Neural cell (in vitro differentiated cells): ENCODE results near the gene EYS. TPM values are rescaled to one million over a fixed set of nuclear protein-coding genes. Genes with fewer than 3 reads are reported as not detected.

ENCODE experiments used
- H2AFZ ChIP-seq: fragments of 200-600, 300-800 bp; sonication (generic), shearing (Covaris generic); 2 replicates; pipeline ENCODE4 v1.6.0; 2014; ENCODE audit warnings: low read depth, mild to moderate bottlenecking, antibody characterized with exemption, low read length, moderate library complexity
- H3F3A ChIP-seq: fragments of 200-600 bp; shearing (Covaris generic); 2 replicates; pipeline ENCODE4 v1.6.1; 2016; ENCODE audit warnings: mild to moderate bottlenecking, moderate library complexity, mixed read lengths, antibody characterized with exemption, low read length; ENCODE audit not compliant: insufficient read depth, poor library complexity, severe bottlenecking
- H3K27ac ChIP-seq: fragments of 200-600, 300-800 bp; sonication (generic), shearing (Covaris generic); 2 replicates; pipeline ENCODE4 v1.5.1; 2014; ENCODE audit warnings: mild to moderate bottlenecking, low read length, moderate library complexity
- H3K27me3 ChIP-seq: fragments of 300-800, 200-600 bp; sonication (generic), shearing (Covaris generic); 2 replicates; pipeline ENCODE4 v1.6.0; 2014; ENCODE audit warnings: mild to moderate bottlenecking, low read depth, low read length, moderate library complexity; ENCODE audit not compliant: insufficient read depth
- H3K36me3 ChIP-seq: fragments of 300-800, 200-600 bp; sonication (generic), shearing (Covaris generic); 2 replicates; pipeline ENCODE4 v1.5.1; 2014; ENCODE audit warnings: mild to moderate bottlenecking, antibody characterized with exemption, low read length, moderate library complexity; ENCODE audit not compliant: insufficient read depth
- H3K4me2 ChIP-seq: fragments of 300-800, 200-600 bp; sonication (generic), shearing (Covaris generic); 2 replicates; pipeline ENCODE4 v1.6.0; 2014; ENCODE audit warnings: mild to moderate bottlenecking, low read length
- H3K4me3 ChIP-seq: fragments of 300-800, 200-600 bp; sonication (generic), shearing (Covaris generic); 2 replicates; pipeline ENCODE4 v1.5.1; 2014; ENCODE audit warnings: mild to moderate bottlenecking, low read length, moderate library complexity
- H3K79me2 ChIP-seq: fragments of 200-600 bp; shearing (Covaris generic); replicated peaks from 2 replicates; pipeline ENCODE4 v1.6.0; 2014; ENCODE audit warnings: mild to moderate bottlenecking, low read length, moderate library complexity; ENCODE audit not compliant: insufficient read depth
- H3K9ac ChIP-seq: fragments of 300-800, 200-600 bp; sonication (generic), shearing (Covaris generic); 2 replicates; pipeline ENCODE4 v1.6.1; 2016; ENCODE audit warnings: mild to moderate bottlenecking, low read length, mixed read lengths
- H3K9me2 ChIP-seq: fragments of 200-600 bp; shearing (Covaris generic); 2 replicates; pipeline ENCODE4 v1.6.1; 2016; ENCODE audit warnings: mild to moderate bottlenecking, low read length, mixed read lengths; ENCODE audit not compliant: insufficient read depth
- H3K9me3 ChIP-seq: fragments of 200-600, 300-800 bp; sonication (generic), shearing (Covaris generic); 2 replicates; pipeline ENCODE4 v1.6.1; 2016; ENCODE audit warnings: mild to moderate bottlenecking, mixed run types, low read length, moderate library complexity, mixed read lengths
- H4K20me1 ChIP-seq: fragments of 200-600 bp; shearing (Covaris generic); 2 replicates; pipeline ENCODE4 v1.6.1; 2016; ENCODE audit warnings: mild to moderate bottlenecking, mixed run types; ENCODE audit not compliant: insufficient read depth
- EP300 ChIP-seq: fragments of 450-650 bp; conservative IDR thresholded peaks from 2 replicates; pipeline ENCODE4 v1.6.1; 2014; ENCODE audit warnings: antibody characterized with exemption, mild to moderate bottlenecking, moderate library complexity; ENCODE audit not compliant: poor library complexity, severe bottlenecking
- EZH2 ChIP-seq: fragments of 200-600, 300-800 bp; shearing (Covaris generic), sonication (generic); IDR thresholded peaks from 2 replicates; pipeline ENCODE4 v1.6.1; 2014; ENCODE audit warnings: antibody characterized with exemption, low read length, borderline replicate concordance, mild to moderate bottlenecking; ENCODE audit not compliant: insufficient read depth, poor library complexity, severe bottlenecking
- MXI1 ChIP-seq: fragments of 450-650 bp; conservative IDR thresholded peaks from 2 replicates; pipeline ENCODE4 v1.6.1; 2014; ENCODE audit warnings: antibody characterized with exemption, mild to moderate bottlenecking; ENCODE audit not compliant: poor library complexity, severe bottlenecking
- POLR2AphosphoS5 ChIP-seq: IDR thresholded peaks from 2 replicates; pipeline ENCODE4 v1.6.1; 2012
- RAD21 ChIP-seq: fragments of 450-650 bp; conservative IDR thresholded peaks from 2 replicates; pipeline ENCODE4 v1.6.1; 2014; ENCODE audit warnings: antibody characterized with exemption, mild to moderate bottlenecking, moderate library complexity
- SMC3 ChIP-seq: fragments of 450-650 bp; conservative IDR thresholded peaks from 2 replicates; pipeline ENCODE4 v1.6.1; 2014; ENCODE audit warnings: antibody characterized with exemption, mild to moderate bottlenecking, moderate library complexity; ENCODE audit not compliant: poor library complexity
- TAF1 ChIP-seq: IDR thresholded peaks from 2 replicates; pipeline ENCODE4 v1.6.1; 2012; ENCODE audit warnings: low read depth
- polyA plus RNA-seq: library from polyadenylated mRNA; depleted of rRNA; stranded (reverse); fragments of >200 nt; gene quantifications from 2 replicates; pipeline ENCODE4 v1.2.3, GENCODE V29; 2014
- TF ChIP-seq, protein P1 (sequence below): IDR thresholded peaks from 2 replicates; pipeline ENCODE4 v1.6.1; 2012; ENCODE audit warnings: borderline replicate concordance
- TF ChIP-seq, protein P2 (sequence below): fragments of 450-650 bp; IDR thresholded peaks from 2 replicates; pipeline ENCODE4 v1.5.1; 2014; ENCODE audit warnings: antibody characterized with exemption, mild to moderate bottlenecking, moderate library complexity; ENCODE audit not compliant: poor library complexity, severe bottlenecking

The EYS gene
- polyA plus RNA-seq, 1 donor from 2014 or later, result 0.38 TPM

DNA sequence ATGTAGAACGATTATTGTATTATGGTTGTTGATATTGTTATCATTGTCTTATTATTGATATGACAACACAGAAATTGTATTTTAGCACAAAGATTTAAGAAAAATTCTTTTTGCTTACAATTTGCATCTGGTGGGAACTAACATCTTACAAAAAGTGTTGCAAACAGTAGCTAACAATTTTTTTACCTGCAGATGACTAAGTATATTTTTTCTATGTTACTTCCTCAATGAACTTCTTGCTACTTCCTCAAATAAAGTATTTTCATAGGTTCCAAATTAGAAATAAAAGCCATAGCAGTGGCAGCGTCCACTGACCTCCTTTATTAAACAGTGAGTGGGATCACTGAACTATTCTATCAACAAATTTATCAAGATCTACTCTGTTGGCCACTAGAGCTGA lies 1224.4 kb downstream of the EYS start:
- no peaks in the 10 kb centered on the region for H3F3A ChIP-seq
- no peak overlapping the region for H3K9ac ChIP-seq
- no peaks in the 10 kb centered on the region for H3K27me3 ChIP-seq
- H3K27ac ChIP-seq, result no peak overlapping the region
- no peaks in the 10 kb centered on the region for H3K79me2 ChIP-seq
- H4K20me1 ChIP-seq, result no peaks in the 10 kb centered on the region
- no peaks in the 10 kb centered on the region for H3K36me3 ChIP-seq
- H3K9me2 ChIP-seq, result no peaks in the 10 kb centered on the region
- TF ChIP-seq SMC3, result no peak
- no peak for TF ChIP-seq TAF1
- no peak for TF ChIP-seq EZH2
- TF ChIP-seq, protein P1, sequence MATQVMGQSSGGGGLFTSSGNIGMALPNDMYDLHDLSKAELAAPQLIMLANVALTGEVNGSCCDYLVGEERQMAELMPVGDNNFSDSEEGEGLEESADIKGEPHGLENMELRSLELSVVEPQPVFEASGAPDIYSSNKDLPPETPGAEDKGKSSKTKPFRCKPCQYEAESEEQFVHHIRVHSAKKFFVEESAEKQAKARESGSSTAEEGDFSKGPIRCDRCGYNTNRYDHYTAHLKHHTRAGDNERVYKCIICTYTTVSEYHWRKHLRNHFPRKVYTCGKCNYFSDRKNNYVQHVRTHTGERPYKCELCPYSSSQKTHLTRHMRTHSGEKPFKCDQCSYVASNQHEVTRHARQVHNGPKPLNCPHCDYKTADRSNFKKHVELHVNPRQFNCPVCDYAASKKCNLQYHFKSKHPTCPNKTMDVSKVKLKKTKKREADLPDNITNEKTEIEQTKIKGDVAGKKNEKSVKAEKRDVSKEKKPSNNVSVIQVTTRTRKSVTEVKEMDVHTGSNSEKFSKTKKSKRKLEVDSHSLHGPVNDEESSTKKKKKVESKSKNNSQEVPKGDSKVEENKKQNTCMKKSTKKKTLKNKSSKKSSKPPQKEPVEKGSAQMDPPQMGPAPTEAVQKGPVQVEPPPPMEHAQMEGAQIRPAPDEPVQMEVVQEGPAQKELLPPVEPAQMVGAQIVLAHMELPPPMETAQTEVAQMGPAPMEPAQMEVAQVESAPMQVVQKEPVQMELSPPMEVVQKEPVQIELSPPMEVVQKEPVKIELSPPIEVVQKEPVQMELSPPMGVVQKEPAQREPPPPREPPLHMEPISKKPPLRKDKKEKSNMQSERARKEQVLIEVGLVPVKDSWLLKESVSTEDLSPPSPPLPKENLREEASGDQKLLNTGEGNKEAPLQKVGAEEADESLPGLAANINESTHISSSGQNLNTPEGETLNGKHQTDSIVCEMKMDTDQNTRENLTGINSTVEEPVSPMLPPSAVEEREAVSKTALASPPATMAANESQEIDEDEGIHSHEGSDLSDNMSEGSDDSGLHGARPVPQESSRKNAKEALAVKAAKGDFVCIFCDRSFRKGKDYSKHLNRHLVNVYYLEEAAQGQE, result no peak
- TF ChIP-seq POLR2AphosphoS5, result no peak
- TF ChIP-seq RAD21, result no peak
- TF ChIP-seq, protein P2, sequence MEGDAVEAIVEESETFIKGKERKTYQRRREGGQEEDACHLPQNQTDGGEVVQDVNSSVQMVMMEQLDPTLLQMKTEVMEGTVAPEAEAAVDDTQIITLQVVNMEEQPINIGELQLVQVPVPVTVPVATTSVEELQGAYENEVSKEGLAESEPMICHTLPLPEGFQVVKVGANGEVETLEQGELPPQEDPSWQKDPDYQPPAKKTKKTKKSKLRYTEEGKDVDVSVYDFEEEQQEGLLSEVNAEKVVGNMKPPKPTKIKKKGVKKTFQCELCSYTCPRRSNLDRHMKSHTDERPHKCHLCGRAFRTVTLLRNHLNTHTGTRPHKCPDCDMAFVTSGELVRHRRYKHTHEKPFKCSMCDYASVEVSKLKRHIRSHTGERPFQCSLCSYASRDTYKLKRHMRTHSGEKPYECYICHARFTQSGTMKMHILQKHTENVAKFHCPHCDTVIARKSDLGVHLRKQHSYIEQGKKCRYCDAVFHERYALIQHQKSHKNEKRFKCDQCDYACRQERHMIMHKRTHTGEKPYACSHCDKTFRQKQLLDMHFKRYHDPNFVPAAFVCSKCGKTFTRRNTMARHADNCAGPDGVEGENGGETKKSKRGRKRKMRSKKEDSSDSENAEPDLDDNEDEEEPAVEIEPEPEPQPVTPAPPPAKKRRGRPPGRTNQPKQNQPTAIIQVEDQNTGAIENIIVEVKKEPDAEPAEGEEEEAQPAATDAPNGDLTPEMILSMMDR, result no peak
- TF ChIP-seq EP300, result no peak
- no peak overlapping the region for H2AFZ ChIP-seq
- no peak overlapping the region for H3K4me3 ChIP-seq
- H3K9me3 ChIP-seq, result no peaks in the 10 kb centered on the region
- no peak overlapping the region for H3K4me2 ChIP-seq

DNA sequence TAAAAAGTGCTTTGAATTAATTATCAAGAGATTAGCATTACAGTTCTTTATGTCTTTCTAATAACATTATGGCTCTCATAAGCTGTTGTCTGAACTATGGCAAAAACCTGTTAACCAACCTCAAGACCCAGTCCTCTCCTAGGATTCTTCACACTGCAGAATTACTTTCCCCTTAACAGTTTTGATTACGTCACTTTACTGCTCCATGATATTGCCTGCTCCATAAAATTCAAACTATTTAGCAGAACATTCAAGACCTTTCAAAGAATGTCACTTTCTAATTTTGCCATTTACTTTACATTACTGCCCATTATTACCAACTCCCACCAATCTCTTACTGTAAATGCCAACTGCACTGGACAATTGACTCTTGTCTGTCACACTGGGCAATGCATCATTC lies 1227.9 kb downstream of the EYS start:
- no peak overlapping the region for H3K9ac ChIP-seq
- H3K4me3 ChIP-seq, result no peak overlapping the region
- no peak for TF ChIP-seq MXI1
- no peak for TF ChIP-seq SMC3
- TF ChIP-seq RAD21, result no peak
- TF ChIP-seq, protein P2, result no peak
- no peak for TF ChIP-seq TAF1
- TF ChIP-seq, protein P1, result no peak
- no peak for TF ChIP-seq POLR2AphosphoS5
- TF ChIP-seq EP300, result no peak
- no peak for TF ChIP-seq EZH2
- H3K27me3 ChIP-seq, result no peaks in the 10 kb centered on the region
- no peak overlapping the region for H2AFZ ChIP-seq
- no peak overlapping the region for H3K4me2 ChIP-seq
- H3K27ac ChIP-seq, result no peak overlapping the region
- no peaks in the 10 kb centered on the region for H4K20me1 ChIP-seq
- H3K9me3 ChIP-seq, result no peaks in the 10 kb centered on the region
- H3K36me3 ChIP-seq, result no peaks in the 10 kb centered on the region
- no peaks in the 10 kb centered on the region for H3K9me2 ChIP-seq
- no peaks in the 10 kb centered on the region for H3F3A ChIP-seq
- H3K79me2 ChIP-seq, result no peaks in the 10 kb centered on the region
